HEK293 (cell line): Measurements from ENCODE around the gene ABHD8.

Experiments used
- CTCF ChIA-PET: fragments of 350-600 bp; formaldehyde crosslinking; extraction: SDS; loops from one replicate; lab custom pipeline; 2021; ENCODE audit warnings: antibody characterized with exemption; lab: Yijun Ruan, JAX
- POLR2A ChIA-PET: fragments of 300-600 bp; formaldehyde crosslinking; extraction: SDS; loops from one replicate; lab custom pipeline; 2020; ENCODE audit warnings: antibody characterized with exemption, inconsistent platforms; lab: Yijun Ruan, JAX
- H3K27ac ChIP-seq: fragments of 200-500 bp; sonication (Bioruptor generic); 2 replicates; pipeline ENCODE4 v1.5.1; 2014; ENCODE audit warnings: low read depth, low read length, control low read depth, inconsistent platforms; ENCODE audit errors: extremely low read depth
- H3K36me3 ChIP-seq, 2 experiments: fragments of 200-500 bp in 1 of 2; sonication (Bioruptor generic) in 1 of 2; 1 replicate in 1 of 2; 2 replicates in 1 of 2; pipeline ENCODE4 v1.5.1; 2014 to 2017; ENCODE audit warnings: inconsistent platforms in 2 of 2, low read length in 2 of 2; ENCODE audit not compliant: control insufficient read depth in 2 of 2, insufficient read depth in 1 of 2
- H3K4me1 ChIP-seq: fragments of 200-500 bp; sonication (Bioruptor generic); 2 replicates; pipeline ENCODE4 v1.5.1; 2014; ENCODE audit warnings: mild to moderate bottlenecking, low read length, inconsistent platforms; ENCODE audit not compliant: control insufficient read depth, insufficient read depth
- H3K4me3 ChIP-seq: 2 replicates; pipeline ENCODE4 v1.5.1; 2011; ENCODE audit warnings: low read depth, mild to moderate bottlenecking, control low read depth, low read length, moderate library complexity
- H3K9me3 ChIP-seq: fragments of 200-500 bp; sonication (Bioruptor generic); 2 replicates; pipeline ENCODE4 v1.5.1; 2014; ENCODE audit warnings: low read depth, low read length, inconsistent platforms; ENCODE audit not compliant: control insufficient read depth, insufficient read depth
- GFI1B ChIP-seq: fragments of 450-650 bp; formaldehyde crosslinking; IDR thresholded peaks from 2 replicates; pipeline ENCODE4 v1.5.1; 2016; ENCODE audit warnings: missing biosample characterization, missing genetic modification characterization
- GLIS1 ChIP-seq: fragments of 450-650 bp; formaldehyde crosslinking; IDR thresholded peaks from 2 replicates; pipeline ENCODE4 v1.5.1; 2016; ENCODE audit warnings: missing biosample characterization, missing genetic modification characterization
- INSM2 ChIP-seq: fragments of 450-650 bp; formaldehyde crosslinking; IDR thresholded peaks from 2 replicates; pipeline ENCODE4 v1.5.1; 2016; ENCODE audit warnings: missing biosample characterization, missing genetic modification characterization
- MZF1 ChIP-seq: fragments of 450-650 bp; formaldehyde crosslinking; IDR thresholded peaks from 2 replicates; pipeline ENCODE4 v1.5.1; 2017; ENCODE audit warnings: missing biosample characterization, missing genetic modification characterization, borderline replicate concordance
- PRDM10 ChIP-seq: fragments of 450-650 bp; formaldehyde crosslinking; IDR thresholded peaks from 2 replicates; pipeline ENCODE4 v1.5.1; 2016; ENCODE audit warnings: missing biosample characterization, missing genetic modification characterization
- REST ChIP-seq: fragments of 450-650 bp; formaldehyde crosslinking; IDR thresholded peaks from 2 replicates; pipeline ENCODE4 v1.5.1; 2016; ENCODE audit warnings: missing biosample characterization, missing genetic modification characterization
- SCRT2 ChIP-seq: fragments of 450-650 bp; formaldehyde crosslinking; IDR thresholded peaks from 2 replicates; pipeline ENCODE4 v1.5.1; 2016; ENCODE audit warnings: missing biosample characterization, missing genetic modification characterization
- SP2 ChIP-seq: fragments of 450-650 bp; formaldehyde crosslinking; IDR thresholded peaks from 2 replicates; pipeline ENCODE4 v1.5.1; 2016; ENCODE audit warnings: missing biosample characterization, missing genetic modification characterization
- WT1 ChIP-seq: fragments of 450-650 bp; formaldehyde crosslinking; IDR thresholded peaks from 2 replicates; pipeline ENCODE4 v1.5.1; 2016; ENCODE audit warnings: missing biosample characterization, missing genetic modification characterization
- ZIC2 ChIP-seq: fragments of 450-650 bp; formaldehyde crosslinking; IDR thresholded peaks from 2 replicates; pipeline ENCODE4 v1.5.1; 2016; ENCODE audit warnings: missing biosample characterization, missing genetic modification characterization
- ZNF610 ChIP-seq: fragments of 450-650 bp; formaldehyde crosslinking; IDR thresholded peaks from 2 replicates; pipeline ENCODE4 v1.5.1; 2016; ENCODE audit warnings: missing biosample characterization, missing genetic modification characterization, borderline replicate concordance
- ZNF623 ChIP-seq: fragments of 450-650 bp; formaldehyde crosslinking; IDR thresholded peaks from 2 replicates; pipeline ENCODE4 v1.5.1; 2016; ENCODE audit warnings: missing biosample characterization, missing genetic modification characterization
- ZNF692 ChIP-seq: fragments of 450-650 bp; formaldehyde crosslinking; IDR thresholded peaks from 2 replicates; pipeline ENCODE4 v1.5.1; 2016; ENCODE audit warnings: missing biosample characterization, missing genetic modification characterization
- ZNF837 ChIP-seq: fragments of 450-650 bp; formaldehyde crosslinking; IDR thresholded peaks from 2 replicates; pipeline ENCODE4 v1.5.1; 2016; ENCODE audit warnings: missing biosample characterization, missing genetic modification characterization

Gene ABHD8

GRCh38 chr19:17314007-17314593 is 10.9 kb upstream of the ABHD8 start:
- Histone ChIP-seq H3K4me1 (no peaks in the 10 kb centered on the region), H3K4me3 (no peak overlapping the region), H3K9me3 (no peaks in the 10 kb centered on the region), H3K36me3 (peaks cover 3 to 49% of the 10 kb centered on the region in 2 experiments; a peak in 2 of 3 replicates), H3K27ac (no peak overlapping the region)
- CTCF ChIA-PET, result interaction anchor here (0.7 kb wide), 1 partner anchor 80 kb away, joined by 3 read pairs; no protein-coding TSS in a partner anchor
- POLR2A ChIA-PET, result no interaction called here
- no peak for TF ChIP-seq ZNF610 (tag by site-specific recombination)

GRCh38 chr19:17312189-17313113 is 9.2 kb upstream of the ABHD8 start:
- no peak for TF ChIP-seq PRDM10 (tag by site-specific recombination)
- TF ChIP-seq GLIS1 (tag by site-specific recombination), result peak; percentile 63
- peak; percentile 11; the same call in 1 of the 2 replicates for TF ChIP-seq SP2
- TF ChIP-seq WT1, result peak; percentile 41; the same call in 1 of the 2 replicates
- no peak overlapping the region for H3K4me3 ChIP-seq
- no peak overlapping the region for H3K27ac ChIP-seq
- peaks cover 3 to 44% of the 10 kb centered on the region in 2 experiments; a peak in 2 of 3 replicates for H3K36me3 ChIP-seq
- H3K4me1 ChIP-seq, result no peaks in the 10 kb centered on the region
- ChIA-PET CTCF (interaction anchor here (0.6 to 1.6 kb wide), 2 partner anchors 21 to 23 kb away, joined by 3 read pairs; no protein-coding TSS in a partner anchor), POLR2A (no interaction called here)
- no peaks in the 10 kb centered on the region for H3K9me3 ChIP-seq

- ChIA-PET CTCF (interaction anchor here (1.1 kb wide), 1 partner anchor 9 kb away, joined by 3 read pairs; no protein-coding TSS in a partner anchor), POLR2A (no interaction called here)
- H3K9me3 ChIP-seq, result no peaks in the 10 kb centered on the region
- H3K27ac ChIP-seq, result no peak overlapping the region
- TF ChIP-seq ZNF837 (no peak), GFI1B (tag by site-specific recombination) (no peak), MZF1 (tag by site-specific recombination) (no peak), ZNF623 (tag by site-specific recombination) (peak; percentile 96), ZIC2 (tag by site-specific recombination) (peak; percentile 37; the same call in 1 of the 2 replicates), SCRT2 (tag by site-specific recombination) (peak; percentile 64), REST (no peak), GLIS1 (tag by site-specific recombination) (peak; percentile 93), ZNF692 (tag by site-specific recombination) (0 out of 2 replicates have a peak, but pooled peaks have one; percentile 1), INSM2 (tag by site-specific recombination) (no peak)
- H3K4me3 ChIP-seq, result no peak overlapping the region
- peaks cover 3 to 44% of the 10 kb centered on the region in 2 experiments; a peak in 2 of 3 replicates for H3K36me3 ChIP-seq
- H3K4me1 ChIP-seq, result no peaks in the 10 kb centered on the region
Observed at GRCh38 chr19:17311455-17312188, 8.4 kb upstream of the ABHD8 start.
